ENCODE results near the gene ZEB2.

GRCh38 chr2:144522176-144522896 is 2.4 kb upstream of the ZEB2 start:
- no peak for TF ChIP-seq CBX1 (IDR thresholded peaks at IDR 0.05; ENCODE audit: low read depth)
- no peak for TF ChIP-seq ZNF510 (CRISPR knock-in tag; IDR thresholded peaks at IDR 0.05; ENCODE audit: low read depth)
- no peak for TF ChIP-seq HNRNPK (IDR thresholded peaks at IDR 0.05; ENCODE audit: low read depth, low read length, poor library complexity, severe bottlenecking)
- TF ChIP-seq ZNF282 (IDR thresholded peaks at IDR 0.05; ENCODE audit: partially characterized antibody), result no peak

Data from HepG2 (cell line).